Measurements from ENCODE around the gene ASB12. TPM values are rescaled to one million over a fixed set of nuclear protein-coding genes. Genes with fewer than 3 reads are reported as not detected.

The ASB12 gene
- total RNA-seq, 1 donor from 2014 or later = not detected

- no peak overlapping the region for H3K27ac Mint-ChIP-seq
- no peak for DNase-seq (ENCODE audit: low spot score)
These were observed 34.5 kb downstream of the ASB12 start for GRCh38 chrX:64195862-64196261.

GRCh38 chrX:64192673-64193072, 37.7 kb downstream of the ASB12 start:
- Histone ChIP-seq H4K20me1 (ENCODE audit: low read depth) (no peaks in the 10 kb centered on the region), H3K79me2 (ENCODE audit: low read depth) (no peaks in the 10 kb centered on the region), H3K36me3 (no peaks in the 10 kb centered on the region), H3K4me3 (no peak overlapping the region), H3K27me3 (no peaks in the 10 kb centered on the region), H3K9ac (no peak overlapping the region), H2AFZ (replicated peaks) (no peak overlapping the region), H3K4me1 (no peaks in the 10 kb centered on the region), H3K4me2 (no peak overlapping the region), H3K27ac (no peak overlapping the region), H3K9me3 (ENCODE audit: low read depth) (no peaks in the 10 kb centered on the region), H3F3A (ENCODE audit: low read depth) (no peaks in the 10 kb centered on the region)
- Mint-ChIP-seq H3K4me1 (no peaks in the 10 kb centered on the region), H3K27ac (no peak overlapping the region), H3K36me3 (peaks cover 22% of the 10 kb centered on the region), H3K27me3 (ENCODE audit: insufficient read depth, low read depth) (no peaks in the 10 kb centered on the region), H3K9me3 (peaks cover 9% of the 10 kb centered on the region), H3K4me3 (no peak overlapping the region)
- no peak for TF ChIP-seq CTCF (IDR thresholded peaks at IDR 0.05)
- no peak for TF ChIP-seq EZH2phosphoT487 (IDR thresholded peaks at IDR 0.05)
- no peak for TF ChIP-seq EZH2 (IDR thresholded peaks at IDR 0.05)
- DNase-seq (ENCODE audit: low spot score) = no peak

More at GRCh38 chrX:64195862-64196261, 34.5 kb downstream of the ASB12 start:
- Histone ChIP-seq H3K4me1 (no peaks in the 10 kb centered on the region), H3K4me3 (no peak overlapping the region), H4K20me1 (ENCODE audit: low read depth) (no peaks in the 10 kb centered on the region), H3K27ac (no peak overlapping the region), H3F3A (ENCODE audit: low read depth) (no peaks in the 10 kb centered on the region), H3K9me3 (ENCODE audit: low read depth) (no peaks in the 10 kb centered on the region), H3K36me3 (no peaks in the 10 kb centered on the region), H3K4me2 (no peak overlapping the region), H3K9ac (no peak overlapping the region), H3K79me2 (ENCODE audit: low read depth) (no peaks in the 10 kb centered on the region), H2AFZ (replicated peaks) (no peak overlapping the region), H3K27me3 (no peaks in the 10 kb centered on the region)
- Mint-ChIP-seq H3K9me3 (peaks cover 13% of the 10 kb centered on the region), H3K36me3 (peaks cover 19% of the 10 kb centered on the region), H3K4me3 (no peak overlapping the region), H3K4me1 (peaks cover 4% of the 10 kb centered on the region), H3K27me3 (ENCODE audit: insufficient read depth, low read depth) (peaks cover 3% of the 10 kb centered on the region)
- no peak for TF ChIP-seq CTCF (IDR thresholded peaks at IDR 0.05)
- no peak for TF ChIP-seq EZH2phosphoT487 (IDR thresholded peaks at IDR 0.05)
- no peak for TF ChIP-seq EZH2 (IDR thresholded peaks at IDR 0.05)

GRCh38 chrX:64192040-64192439, 38.4 kb downstream of the ASB12 start:
- no peak for DNase-seq (ENCODE audit: low spot score)
- Histone ChIP-seq H3K9ac (no peak overlapping the region), H3K79me2 (ENCODE audit: low read depth) (no peaks in the 10 kb centered on the region), H3K4me2 (no peak overlapping the region), H3K27ac (no peak overlapping the region), H3K4me3 (no peak overlapping the region), H3F3A (ENCODE audit: low read depth) (no peaks in the 10 kb centered on the region), H3K36me3 (no peaks in the 10 kb centered on the region), H3K4me1 (no peaks in the 10 kb centered on the region), H3K9me3 (ENCODE audit: low read depth) (no peaks in the 10 kb centered on the region), H4K20me1 (ENCODE audit: low read depth) (no peaks in the 10 kb centered on the region), H2AFZ (replicated peaks) (no peak overlapping the region), H3K27me3 (no peaks in the 10 kb centered on the region)
- Mint-ChIP-seq H3K36me3 (peaks cover 22% of the 10 kb centered on the region), H3K27me3 (ENCODE audit: insufficient read depth, low read depth) (no peaks in the 10 kb centered on the region), H3K27ac (no peak overlapping the region), H3K4me3 (no peak overlapping the region), H3K4me1 (no peaks in the 10 kb centered on the region), H3K9me3 (peaks cover 9% of the 10 kb centered on the region)
- TF ChIP-seq EZH2 (IDR thresholded peaks at IDR 0.05) = no peak
- no peak for TF ChIP-seq CTCF (IDR thresholded peaks at IDR 0.05)
- no peak for TF ChIP-seq EZH2phosphoT487 (IDR thresholded peaks at IDR 0.05)

Data from neural progenitor cell (in vitro differentiated cells).